UCSD-AML1 (cell line): ENCODE measurements around the gene TNFSF15.
"Not testable (repeated sequence)": the region's sequence is repeated elsewhere in the genome, so short reads cannot be mapped to it uniquely, and the experiment has no call there.

ENCODE experiments used
- DNase-seq: peaks from one replicate; lab custom pipeline; 2025; ENCODE audit not compliant: unreplicated experiment; lab: John Stamatoyannopoulos, UW

Gene TNFSF15

GRCh38 chr9:114757395-114757794, 48.4 kb downstream of the TNFSF15 start:
- no peak for DNase-seq

GRCh38 chr9:114756920-114757319, 48.9 kb downstream of the TNFSF15 start:
- no peak for DNase-seq

GRCh38 chr9:114754581-114754980, 51.3 kb downstream of the TNFSF15 start:
- peak; percentile 19 for DNase-seq

- no peak for DNase-seq
Observed at GRCh38 chr9:114746591-114747346, 59.1 kb downstream of the TNFSF15 start.

GRCh38 chr9:114745879-114746550, 59.8 kb downstream of the TNFSF15 start:
- no peak for DNase-seq

GRCh38 chr9:114745108-114745848, 60.6 kb downstream of the TNFSF15 start:
- no peak for DNase-seq

- no peak for DNase-seq
Observed at GRCh38 chr9:114743446-114743845, 62.4 kb downstream of the TNFSF15 start.

GRCh38 chr9:114742947-114743346, 62.9 kb downstream of the TNFSF15 start:
- no peak for DNase-seq

- DNase-seq, result not testable (repeated sequence)
Observed at GRCh38 chr9:114741521-114741920, 64.3 kb downstream of the TNFSF15 start.

- peak; percentile 71 for DNase-seq
Observed at GRCh38 chr9:114738581-114739316, 67.1 kb downstream of the TNFSF15 start.

GRCh38 chr9:114737847-114738246, 68.0 kb downstream of the TNFSF15 start:
- no peak for DNase-seq

- DNase-seq, result no peak
Observed at GRCh38 chr9:114737118-114737517, 68.7 kb downstream of the TNFSF15 start.

GRCh38 chr9:114735704-114736103, 70.1 kb downstream of the TNFSF15 start:
- DNase-seq, result no peak

- DNase-seq, result not testable (repeated sequence)
Observed at GRCh38 chr9:114735139-114735538, 70.7 kb downstream of the TNFSF15 start.
